Endothelial cell of umbilical vein (primary cell): ENCODE measurements around the gene ERGIC1.

Experiments used
- EZH2 ChIP-seq: IDR thresholded peaks from 2 replicates; pipeline ENCODE4 v1.6.1; 2012; ENCODE audit warnings: borderline replicate concordance, low read depth, mild to moderate bottlenecking, moderate library complexity, low read length, inconsistent platforms; ENCODE audit not compliant: severe bottlenecking
- JUN ChIP-seq: IDR thresholded peaks from 2 replicates; pipeline ENCODE4 v1.6.1; 2011; ENCODE audit warnings: borderline replicate concordance, low read depth; ENCODE audit not compliant: insufficient read length, insufficient read depth
- MYC ChIP-seq: IDR thresholded peaks from one replicate; pipeline ENCODE4 v1.6.1; 2011; ENCODE audit warnings: mild to moderate bottlenecking, low read depth, low read length
- POLR2A ChIP-seq: IDR thresholded peaks from 2 replicates; pipeline ENCODE4 v1.6.1; 2012; ENCODE audit warnings: low read depth, mild to moderate bottlenecking, control low read depth, low read length
- POLR2AphosphoS5 ChIP-seq: IDR thresholded peaks from 2 replicates; pipeline ENCODE4 v1.6.1; 2012; ENCODE audit warnings: low read depth, mild to moderate bottlenecking, control low read depth, low read length, moderate library complexity; ENCODE audit not compliant: insufficient read depth
- TF ChIP-seq, protein P1 (sequence below), 2 donors: IDR thresholded peaks; 1 replicate in 1 of 2; 2 replicates in 1 of 2; pipeline ENCODE4 v1.5.1; 2011; ENCODE audit warnings: low read length in 2 of 2, mild to moderate bottlenecking in 2 of 2, moderate library complexity in 2 of 2, control low read depth in 1 of 2, inconsistent platforms in 1 of 2, low read depth in 1 of 2; ENCODE audit not compliant: insufficient read depth in 1 of 2; ENCODE audit errors: extremely low read depth in 1 of 2
- TF ChIP-seq, protein P2 (sequence below): IDR thresholded peaks from 2 replicates; pipeline ENCODE4 v1.6.1; 2011; ENCODE audit not compliant: insufficient read depth, insufficient read length

DNA sequence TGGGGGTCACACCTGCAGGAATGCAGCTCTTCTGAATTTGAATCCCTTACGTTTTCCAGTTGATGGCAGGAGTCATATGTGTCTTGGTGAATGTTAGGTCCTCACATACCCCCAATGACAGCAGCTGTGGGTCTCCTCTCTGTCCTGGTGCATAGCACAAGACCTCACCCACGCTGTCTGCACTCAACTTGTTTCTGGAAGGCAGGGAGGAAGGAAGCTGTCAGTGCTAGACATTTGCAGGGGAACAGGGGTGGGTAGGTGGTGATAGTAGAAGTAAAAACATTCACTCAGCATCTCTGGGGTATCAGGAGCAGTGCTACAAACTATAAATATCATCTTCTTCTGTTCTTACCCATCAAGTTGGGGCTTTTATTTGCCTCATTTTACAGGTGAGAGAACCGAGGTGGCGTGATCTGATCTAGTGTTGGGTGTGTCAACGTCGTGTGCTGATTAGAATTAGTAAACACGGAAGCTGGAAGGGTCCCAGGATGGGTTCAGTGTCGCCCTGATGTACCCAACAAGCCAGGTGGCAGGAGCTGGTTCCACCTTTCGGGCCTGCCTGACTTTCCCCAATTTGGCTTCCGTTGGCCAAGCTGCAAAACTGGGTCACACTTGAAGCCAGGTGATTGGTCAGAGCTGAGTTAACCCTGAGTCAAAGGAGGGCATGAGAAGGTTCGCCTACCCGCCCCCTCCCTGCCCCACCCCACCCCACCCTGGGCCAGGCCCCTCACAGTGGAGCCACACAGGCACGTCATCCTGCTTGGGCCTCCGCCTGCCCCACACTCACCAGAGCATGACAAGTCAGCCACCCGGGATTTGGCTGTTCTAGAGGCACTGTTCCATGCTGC is 15.8 kb downstream of the ERGIC1 start:
- no peak for TF ChIP-seq POLR2A
- TF ChIP-seq, protein P1, sequence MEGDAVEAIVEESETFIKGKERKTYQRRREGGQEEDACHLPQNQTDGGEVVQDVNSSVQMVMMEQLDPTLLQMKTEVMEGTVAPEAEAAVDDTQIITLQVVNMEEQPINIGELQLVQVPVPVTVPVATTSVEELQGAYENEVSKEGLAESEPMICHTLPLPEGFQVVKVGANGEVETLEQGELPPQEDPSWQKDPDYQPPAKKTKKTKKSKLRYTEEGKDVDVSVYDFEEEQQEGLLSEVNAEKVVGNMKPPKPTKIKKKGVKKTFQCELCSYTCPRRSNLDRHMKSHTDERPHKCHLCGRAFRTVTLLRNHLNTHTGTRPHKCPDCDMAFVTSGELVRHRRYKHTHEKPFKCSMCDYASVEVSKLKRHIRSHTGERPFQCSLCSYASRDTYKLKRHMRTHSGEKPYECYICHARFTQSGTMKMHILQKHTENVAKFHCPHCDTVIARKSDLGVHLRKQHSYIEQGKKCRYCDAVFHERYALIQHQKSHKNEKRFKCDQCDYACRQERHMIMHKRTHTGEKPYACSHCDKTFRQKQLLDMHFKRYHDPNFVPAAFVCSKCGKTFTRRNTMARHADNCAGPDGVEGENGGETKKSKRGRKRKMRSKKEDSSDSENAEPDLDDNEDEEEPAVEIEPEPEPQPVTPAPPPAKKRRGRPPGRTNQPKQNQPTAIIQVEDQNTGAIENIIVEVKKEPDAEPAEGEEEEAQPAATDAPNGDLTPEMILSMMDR (IDR thresholded peaks at IDR 0.05; ENCODE audit: extremely low read depth in 1 of 2, insufficient read depth in 1 of 2, low read depth in 1 of 2, low read length in 2 of 2): no peak
- TF ChIP-seq JUN: no peak
- TF ChIP-seq POLR2AphosphoS5: no peak
- TF ChIP-seq EZH2: no peak
- no peak for TF ChIP-seq MYC
- TF ChIP-seq, protein P2, sequence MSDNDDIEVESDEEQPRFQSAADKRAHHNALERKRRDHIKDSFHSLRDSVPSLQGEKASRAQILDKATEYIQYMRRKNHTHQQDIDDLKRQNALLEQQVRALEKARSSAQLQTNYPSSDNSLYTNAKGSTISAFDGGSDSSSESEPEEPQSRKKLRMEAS: no peak
